DND-41 (cell line): ENCODE results near the gene SDK2.

Experiments
- ATAC-seq: fragments of 200-7000 bp; cut with Tn5 transposase; 3 replicates; pipeline ENCODE4 v1.9.1; 2021; ENCODE audit warnings: low read depth; ENCODE audit not compliant: insufficient read depth
- DNase-seq: peaks from one replicate; pipeline ENCODE4 v3.0.0-alpha.2; 2020
- H2AFZ ChIP-seq: 2 replicates; pipeline ENCODE4 v1.6.0; 2012; ENCODE audit warnings: low read depth, low read length
- H3K27ac ChIP-seq: 2 replicates; pipeline ENCODE4 v1.5.1; 2012; ENCODE audit warnings: low read length, inconsistent platforms
- H3K27me3 ChIP-seq: fragments of 200-600 bp; sonication (generic); 2 replicates; pipeline ENCODE4 v1.6.0; 2012; ENCODE audit warnings: low read length, mild to moderate bottlenecking, inconsistent platforms; ENCODE audit not compliant: insufficient read depth, poor library complexity
- H3K36me3 ChIP-seq: 2 replicates; pipeline ENCODE4 v1.5.1; 2012; ENCODE audit warnings: low read length, inconsistent platforms; ENCODE audit not compliant: insufficient read depth
- H3K4me1 ChIP-seq: 2 replicates; pipeline ENCODE4 v1.5.1; 2012; ENCODE audit warnings: mild to moderate bottlenecking, low read length; ENCODE audit not compliant: insufficient read depth
- H3K4me2 ChIP-seq: 2 replicates; pipeline ENCODE4 v1.6.0; 2012; ENCODE audit warnings: mild to moderate bottlenecking, moderate library complexity, low read length, inconsistent platforms; ENCODE audit not compliant: insufficient read depth
- H3K4me3 ChIP-seq, 2 experiments: fragments of 200-600 bp in 1 of 2; shearing (Covaris generic) in 1 of 2; 2 replicates each; pipeline ENCODE4 v1.5.1; 2012 to 2016; ENCODE audit warnings: inconsistent platforms in 2 of 2, low read length in 2 of 2, mild to moderate bottlenecking in 2 of 2, low read depth in 1 of 2, moderate library complexity in 1 of 2
- H3K79me2 ChIP-seq: 2 replicates; pipeline ENCODE4 v1.6.0; 2012; ENCODE audit warnings: low read length, inconsistent platforms; ENCODE audit not compliant: insufficient read depth
- H3K9ac ChIP-seq: 2 replicates; pipeline ENCODE4 v1.6.0; 2012; ENCODE audit warnings: low read depth, mild to moderate bottlenecking, inconsistent platforms, low read length, moderate library complexity
- H3K9me3 ChIP-seq: 2 replicates; pipeline ENCODE4 v1.5.1; 2012; ENCODE audit warnings: low read length, moderate library complexity, mild to moderate bottlenecking, inconsistent platforms; ENCODE audit not compliant: insufficient read depth, severe bottlenecking
- H4K20me1 ChIP-seq: 2 replicates; pipeline ENCODE4 v1.6.0; 2012; ENCODE audit warnings: low read length; ENCODE audit not compliant: insufficient read depth
- EZH2 ChIP-seq: IDR thresholded peaks from 3 replicates; pipeline ENCODE4 v1.6.1; 2012; ENCODE audit warnings: borderline replicate concordance, low read depth, mild to moderate bottlenecking, moderate library complexity, low read length, inconsistent platforms; ENCODE audit not compliant: severe bottlenecking
- TF ChIP-seq, protein P1 (sequence below): IDR thresholded peaks from 2 replicates; pipeline ENCODE4 v1.5.1; 2012; ENCODE audit warnings: borderline replicate concordance, low read length, moderate library complexity, mild to moderate bottlenecking; ENCODE audit not compliant: poor library complexity, severe bottlenecking; ENCODE audit errors: extremely low read depth

SDK2 gene

DNA sequence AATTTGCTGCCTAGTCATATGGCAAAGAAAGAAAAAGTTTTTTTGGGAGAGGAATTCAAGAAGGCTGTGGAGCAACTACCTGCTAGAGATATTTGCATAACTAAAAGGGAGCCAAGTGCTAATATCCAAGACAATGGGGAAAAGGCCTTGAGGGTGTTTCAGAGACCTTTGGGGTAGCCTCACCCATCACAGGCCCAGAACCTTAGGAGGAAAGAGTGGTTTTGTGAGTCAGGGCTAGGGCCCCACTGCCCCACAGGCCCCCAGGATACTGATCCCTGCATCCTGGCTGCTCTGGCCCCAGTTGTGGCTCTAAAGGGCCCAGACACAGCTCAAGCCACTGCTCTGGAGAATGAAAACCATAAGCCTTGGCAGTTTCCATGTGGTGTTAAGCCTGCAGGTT, 41.9 kb upstream of the SDK2 start:
- no peak for TF ChIP-seq EZH2
- TF ChIP-seq, protein P1, sequence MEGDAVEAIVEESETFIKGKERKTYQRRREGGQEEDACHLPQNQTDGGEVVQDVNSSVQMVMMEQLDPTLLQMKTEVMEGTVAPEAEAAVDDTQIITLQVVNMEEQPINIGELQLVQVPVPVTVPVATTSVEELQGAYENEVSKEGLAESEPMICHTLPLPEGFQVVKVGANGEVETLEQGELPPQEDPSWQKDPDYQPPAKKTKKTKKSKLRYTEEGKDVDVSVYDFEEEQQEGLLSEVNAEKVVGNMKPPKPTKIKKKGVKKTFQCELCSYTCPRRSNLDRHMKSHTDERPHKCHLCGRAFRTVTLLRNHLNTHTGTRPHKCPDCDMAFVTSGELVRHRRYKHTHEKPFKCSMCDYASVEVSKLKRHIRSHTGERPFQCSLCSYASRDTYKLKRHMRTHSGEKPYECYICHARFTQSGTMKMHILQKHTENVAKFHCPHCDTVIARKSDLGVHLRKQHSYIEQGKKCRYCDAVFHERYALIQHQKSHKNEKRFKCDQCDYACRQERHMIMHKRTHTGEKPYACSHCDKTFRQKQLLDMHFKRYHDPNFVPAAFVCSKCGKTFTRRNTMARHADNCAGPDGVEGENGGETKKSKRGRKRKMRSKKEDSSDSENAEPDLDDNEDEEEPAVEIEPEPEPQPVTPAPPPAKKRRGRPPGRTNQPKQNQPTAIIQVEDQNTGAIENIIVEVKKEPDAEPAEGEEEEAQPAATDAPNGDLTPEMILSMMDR, result no peak
- no peaks in the 10 kb centered on the region for H3K4me1 ChIP-seq
- no peak overlapping the region for H3K9ac ChIP-seq

DNA sequence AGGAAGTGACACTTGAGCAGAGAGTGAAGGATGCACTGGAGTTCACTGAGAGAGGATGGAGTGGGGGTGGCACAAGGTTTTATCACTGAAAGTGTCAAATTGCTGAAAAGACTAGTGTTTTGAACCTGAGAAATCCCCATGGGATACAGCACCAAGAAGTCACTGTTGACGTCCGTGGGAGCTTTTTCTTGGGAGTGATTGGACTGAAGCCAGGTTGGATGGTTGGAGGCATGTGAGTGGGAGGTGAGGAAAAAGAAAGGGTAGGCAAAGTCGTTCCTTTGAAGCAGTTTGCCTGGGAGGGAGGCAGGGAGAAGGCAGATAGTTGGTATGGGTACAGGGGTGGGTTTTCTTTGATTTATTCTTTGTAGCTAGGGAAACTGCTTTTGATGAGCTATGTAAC, 39.9 kb upstream of the SDK2 start:
- H3K9me3 ChIP-seq, result peaks cover 6% of the 10 kb centered on the region
- no peak overlapping the region for H3K9ac ChIP-seq
- H3K79me2 ChIP-seq, result no peaks in the 10 kb centered on the region
- no peak overlapping the region for H3K4me2 ChIP-seq
- H3K36me3 ChIP-seq, result no peaks in the 10 kb centered on the region
- TF ChIP-seq EZH2, result no peak
- TF ChIP-seq, protein P1, result no peak
- H3K4me1 ChIP-seq, result no peaks in the 10 kb centered on the region
- no peak overlapping the region for H2AFZ ChIP-seq
- no peak for DNase-seq
- no peak overlapping the region for H3K4me3 ChIP-seq
- no peak for ATAC-seq
- H4K20me1 ChIP-seq, result no peaks in the 10 kb centered on the region
- no peak overlapping the region for H3K27ac ChIP-seq
- H3K27me3 ChIP-seq, result peaks cover 2% of the 10 kb centered on the region

More for the DNA sequence above, 41.9 kb upstream of the SDK2 start:
- no peak overlapping the region for H2AFZ ChIP-seq
- H3K9me3 ChIP-seq, result peaks cover 6% of the 10 kb centered on the region
- H4K20me1 ChIP-seq, result no peaks in the 10 kb centered on the region
- no peak overlapping the region for H3K4me2 ChIP-seq
- no peaks in the 10 kb centered on the region for H3K36me3 ChIP-seq
- no peaks in the 10 kb centered on the region for H3K79me2 ChIP-seq
- no peak for ATAC-seq
- peaks cover 2% of the 10 kb centered on the region for H3K27me3 ChIP-seq
- DNase-seq, result no peak
- H3K27ac ChIP-seq, result no peak overlapping the region
- no peak overlapping the region for H3K4me3 ChIP-seq

DNA sequence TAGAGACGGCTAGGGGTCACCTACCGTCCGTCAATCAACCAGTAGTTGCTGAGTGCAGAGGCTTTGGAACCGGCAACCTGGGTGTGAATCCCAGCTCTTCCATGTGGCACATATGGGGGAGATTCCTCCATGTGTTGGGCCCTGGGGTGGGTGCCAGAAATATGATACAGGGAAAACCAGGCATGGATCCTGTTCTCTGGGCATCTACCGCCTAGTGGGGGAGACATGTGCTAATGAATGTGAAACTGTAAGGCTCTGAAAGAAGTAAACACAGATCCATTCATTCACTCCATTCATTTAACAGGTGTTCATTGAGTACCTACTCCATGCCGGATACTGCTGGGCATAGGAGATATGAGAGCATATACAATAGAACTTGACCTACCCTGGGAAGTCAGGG, 39.5 kb upstream of the SDK2 start:
- Histone ChIP-seq H3K27ac (no peak overlapping the region), H3K4me3 (no peak overlapping the region), H3K4me2 (no peak overlapping the region), H4K20me1 (no peaks in the 10 kb centered on the region), H3K79me2 (no peaks in the 10 kb centered on the region), H3K27me3 (peaks cover 2% of the 10 kb centered on the region), H3K36me3 (no peaks in the 10 kb centered on the region), H3K4me1 (no peaks in the 10 kb centered on the region), H3K9ac (no peak overlapping the region), H3K9me3 (peaks cover 6% of the 10 kb centered on the region), H2AFZ (no peak overlapping the region)
- DNase-seq (no peak), ATAC-seq (no peak)
- TF ChIP-seq, protein P1, result no peak
- no peak for TF ChIP-seq EZH2

DNA sequence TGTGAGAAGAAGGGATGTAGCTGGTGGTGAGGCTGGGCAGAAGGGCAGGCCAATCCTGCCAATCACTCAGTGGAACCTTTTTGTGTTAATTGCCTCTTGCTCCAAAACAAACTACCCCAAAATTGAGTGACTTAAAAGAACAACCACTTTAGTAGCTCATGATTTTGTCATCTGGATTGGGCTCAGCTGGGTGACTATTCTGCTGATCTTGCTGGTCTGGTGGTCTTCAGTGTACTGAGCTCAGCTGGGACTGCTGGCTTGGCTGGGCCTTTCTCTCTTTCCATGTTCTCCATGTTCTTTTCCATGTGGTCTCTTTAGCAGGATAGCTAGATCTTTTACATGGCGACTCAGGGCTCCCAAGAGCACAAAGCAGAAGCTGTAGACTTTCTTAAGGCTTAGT, 37.7 kb upstream of the SDK2 start:
- Histone ChIP-seq H4K20me1 (no peaks in the 10 kb centered on the region), H3K4me1 (no peaks in the 10 kb centered on the region)

More for the DNA sequence above, 37.7 kb upstream of the SDK2 start:
- DNase-seq (no peak), ATAC-seq (no peak)
- Histone ChIP-seq H3K36me3 (no peaks in the 10 kb centered on the region), H3K9ac (no peak overlapping the region), H3K79me2 (no peaks in the 10 kb centered on the region), H3K27ac (no peak overlapping the region), H2AFZ (no peak overlapping the region), H3K4me3 (no peak overlapping the region), H3K4me2 (no peak overlapping the region), H3K9me3 (peaks cover 6% of the 10 kb centered on the region), H3K27me3 (peaks cover 2% of the 10 kb centered on the region)
- no peak for TF ChIP-seq EZH2
- TF ChIP-seq, protein P1, result no peak
